GM19043 (cell line): ENCODE data around the gene MANF.
"Not testable (repeated sequence)": the region's sequence is repeated elsewhere in the genome, so short reads cannot be mapped to it uniquely, and the experiment has no call there.

ENCODE experiments used
- ATAC-seq: cut with Tn5 transposase; IDR thresholded peaks from one replicate; pipeline ENCODE4 v1.9.1; 2021; ENCODE audit warnings: low read depth; ENCODE audit not compliant: unreplicated experiment

Gene MANF

DNA sequence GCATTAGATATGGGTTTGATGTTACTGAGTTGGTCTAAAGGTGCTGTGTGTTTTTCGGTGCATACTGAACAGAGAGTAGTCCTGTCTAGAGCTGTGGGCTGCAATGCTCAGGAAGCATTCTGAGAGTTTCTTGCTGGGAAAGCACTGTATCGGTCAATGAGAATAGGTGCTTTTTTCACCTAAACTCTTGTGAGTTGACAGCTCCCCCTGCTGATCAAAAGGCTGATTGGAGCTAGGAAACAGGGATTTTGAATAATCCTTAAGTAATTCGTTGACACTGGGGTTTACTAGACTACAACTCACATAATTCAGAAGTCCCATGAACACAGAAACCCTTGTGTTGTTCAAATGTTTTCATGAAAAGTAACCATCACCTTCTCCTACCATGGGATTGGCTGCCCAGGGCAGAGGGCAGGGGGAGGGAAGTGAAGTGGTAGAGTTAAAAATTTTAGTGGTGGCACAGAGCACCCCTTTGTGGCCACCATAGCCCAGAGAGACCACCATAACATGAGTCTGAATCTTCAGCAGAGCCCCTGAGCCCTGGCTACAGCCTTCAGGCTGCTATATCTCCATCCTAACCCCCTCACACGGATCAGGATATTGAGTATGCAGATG lies 13.0 kb upstream of the MANF start:
- no peak for ATAC-seq

- ATAC-seq = no peak
Measured at GRCh38 chr3:51373658-51374421, 11.3 kb upstream of the MANF start.

GRCh38 chr3:51374456-51374855 lies 10.6 kb upstream of the MANF start:
- no peak for ATAC-seq

DNA sequence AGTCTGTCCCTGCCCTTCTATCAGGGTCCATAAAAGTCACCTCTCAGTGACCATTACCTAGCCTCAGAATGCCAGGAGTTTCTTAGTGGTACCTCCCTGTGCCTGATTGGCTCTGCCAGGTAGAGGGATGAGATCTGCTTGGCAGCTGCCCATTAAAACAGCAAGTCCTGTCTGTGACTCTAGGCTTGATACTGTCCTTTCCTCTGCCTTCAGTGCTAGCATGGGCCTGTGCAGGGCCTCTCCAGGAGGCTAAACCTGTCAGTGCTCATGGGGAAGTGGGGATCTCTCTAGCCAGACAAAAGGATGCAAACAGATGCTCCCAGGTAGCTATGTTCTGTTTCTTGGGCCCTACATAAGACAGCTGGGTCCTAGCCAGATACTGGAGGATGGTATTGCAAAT lies 10.0 kb upstream of the MANF start:
- ATAC-seq = no peak

DNA sequence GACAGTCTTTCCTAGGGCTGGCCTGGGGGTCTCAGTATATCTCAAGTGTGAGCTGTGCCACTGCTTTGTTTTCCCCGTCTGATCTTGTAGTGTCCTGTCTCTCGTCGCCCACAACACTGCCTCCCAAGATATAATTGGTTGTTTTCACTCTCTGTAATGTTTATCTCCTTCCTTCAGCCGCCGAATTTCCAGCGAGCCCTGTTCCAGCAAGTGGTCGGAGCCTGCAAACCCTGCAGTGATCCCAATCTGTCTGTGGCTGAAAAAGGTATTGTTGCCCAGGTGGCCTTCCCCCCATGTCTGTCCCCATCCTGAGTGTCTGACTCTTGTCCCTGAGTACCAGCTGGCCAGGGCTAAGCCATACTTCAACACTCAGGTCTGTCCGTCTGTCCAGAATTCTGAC lies 9.5 kb upstream of the MANF start:
- no peak for ATAC-seq

DNA sequence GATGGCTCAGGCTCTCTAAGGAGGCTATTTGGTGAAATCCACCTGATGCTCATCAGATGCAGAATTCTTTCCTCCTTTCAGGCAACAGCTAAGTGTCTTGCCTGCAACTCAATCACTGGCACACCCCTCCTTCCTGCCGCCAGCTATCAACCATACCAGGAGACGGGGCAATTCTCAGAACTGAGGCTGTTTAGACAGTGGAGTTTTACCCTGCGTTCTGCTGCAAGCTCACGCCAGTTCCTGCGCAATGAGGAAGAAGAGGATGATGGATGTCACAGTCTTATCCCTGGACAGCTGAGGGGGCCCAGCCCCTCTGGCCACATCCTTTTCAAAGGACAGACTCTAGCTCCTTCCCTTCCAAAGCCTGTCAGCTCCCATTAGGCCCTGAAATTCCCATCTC lies 7.0 kb upstream of the MANF start:
- ATAC-seq = no peak

DNA sequence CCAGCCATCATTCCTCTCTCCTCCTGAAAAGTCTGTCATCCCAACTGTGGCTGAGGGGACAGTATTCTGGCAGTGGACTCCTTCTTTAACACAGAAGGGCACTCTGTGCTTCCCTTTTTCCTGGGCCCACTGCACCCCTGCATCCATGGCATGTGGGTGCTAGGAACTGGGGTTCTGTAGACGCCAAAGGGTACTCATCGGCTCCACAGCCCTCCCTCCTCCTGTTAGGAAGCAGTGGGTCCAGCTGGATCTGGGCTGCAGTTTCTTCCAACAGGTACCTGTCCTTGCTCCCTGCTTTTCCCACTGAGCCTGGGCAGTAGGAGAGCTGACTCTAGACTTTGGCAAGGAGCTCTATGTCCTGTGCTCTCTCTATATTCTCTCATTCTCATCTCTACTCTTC lies 6.4 kb upstream of the MANF start:
- no peak for ATAC-seq

DNA sequence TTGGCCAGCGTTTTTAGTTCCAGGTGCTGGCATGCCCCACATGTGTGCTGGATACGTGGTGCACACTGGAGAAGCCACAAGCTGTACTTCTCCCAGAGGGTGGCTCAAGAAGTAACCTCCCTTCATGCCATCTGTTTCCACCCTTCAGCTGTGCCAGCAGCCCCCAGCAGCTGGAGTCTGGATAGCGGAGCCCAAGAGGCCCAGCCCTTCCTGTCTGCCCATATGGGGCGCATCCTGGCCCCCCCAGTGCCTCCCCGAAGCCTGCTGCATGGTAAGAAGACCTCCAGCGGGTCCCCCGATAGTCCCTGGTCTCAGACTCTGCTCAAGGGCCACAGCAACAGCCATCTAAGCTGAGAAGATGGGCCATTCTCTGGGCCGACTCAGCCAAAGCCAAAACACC lies 5.8 kb upstream of the MANF start:
- no peak for ATAC-seq

GRCh38 chr3:51379746-51380455 lies 5.2 kb upstream of the MANF start:
- no peak for ATAC-seq

- ATAC-seq = no peak
Measured at GRCh38 chr3:51380601-51381332, 4.3 kb upstream of the MANF start.

DNA sequence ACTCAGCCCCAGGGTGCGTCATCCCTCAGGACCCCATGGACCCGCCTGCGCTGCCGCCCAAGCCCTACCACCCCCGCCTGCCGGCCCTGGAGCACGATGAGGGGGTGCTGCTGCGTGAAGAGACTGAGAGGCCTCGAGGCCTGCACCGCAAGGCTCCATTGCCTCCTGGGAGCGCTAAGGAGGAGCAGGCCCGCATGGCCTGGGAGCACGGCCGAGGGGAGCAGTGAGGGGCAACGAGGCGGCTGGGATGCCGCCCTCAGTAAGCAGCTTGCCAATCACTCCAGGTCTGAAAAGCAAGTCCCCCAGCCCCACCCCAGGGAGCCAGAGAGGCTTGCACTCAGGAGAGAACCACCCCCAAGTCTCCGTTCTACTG lies 3.8 kb upstream of the MANF start:
- no peak for ATAC-seq

GRCh38 chr3:51382076-51382745 lies 2.9 kb upstream of the MANF start:
- no peak for ATAC-seq

- no peak for ATAC-seq
Measured at GRCh38 chr3:51382947-51383578, 2.0 kb upstream of the MANF start.

DNA sequence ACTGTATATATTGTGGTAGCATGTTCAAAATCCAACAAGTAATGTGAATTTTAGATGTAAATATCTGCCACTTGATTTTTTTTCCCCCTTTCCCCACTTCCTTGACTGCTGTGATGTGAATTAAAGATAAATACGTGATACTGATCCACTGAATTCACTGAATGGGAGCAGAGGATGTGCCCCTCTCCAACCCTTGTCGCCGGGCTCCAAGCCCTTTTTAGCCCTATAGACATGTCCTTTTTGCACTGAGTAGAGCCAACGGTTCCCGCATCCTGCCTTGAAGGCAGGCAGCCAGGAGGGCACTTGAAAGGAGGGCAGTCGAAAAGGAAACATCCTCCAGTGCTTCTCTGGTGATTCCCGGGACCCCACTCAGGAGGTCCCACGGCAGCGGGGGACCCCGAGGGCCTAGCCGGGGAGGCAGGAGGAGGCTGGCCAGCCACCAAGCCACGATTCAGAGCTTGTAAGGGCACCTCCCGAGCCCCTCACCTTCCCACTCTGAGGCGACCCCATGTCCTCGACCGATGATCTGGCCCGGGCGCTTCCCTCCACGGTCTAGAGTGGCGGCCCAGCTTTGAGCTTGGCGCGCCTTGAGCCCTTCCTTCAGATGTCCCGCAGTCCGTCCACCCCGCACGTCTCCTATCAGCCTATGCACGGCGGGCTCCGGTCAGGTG lies 901 bp upstream of the MANF start:
- no peak for ATAC-seq

- no peak for ATAC-seq
Measured at GRCh38 chr3:51385621-51386091, 565 bp downstream of the MANF start.

- ATAC-seq = no peak
Measured at GRCh38 chr3:51386159-51386851, 1.2 kb downstream of the MANF start.

GRCh38 chr3:51386852-51387229 lies 1.8 kb downstream of the MANF start:
- ATAC-seq = no peak

- ATAC-seq = not testable (repeated sequence)
Measured at GRCh38 chr3:51387281-51387680, 2.2 kb downstream of the MANF start.
